Esophagus squamous epithelium (tissue), 5 donors: ENCODE data around the gene DLGAP1. TPM values are rescaled to one million over a fixed set of nuclear protein-coding genes. Genes with fewer than 3 reads are reported as not detected.
A peak's percentile ranks its signal among the peaks of the same experiment; 100 is the strongest.

Experiments
- DNase-seq: peaks from one replicate; lab custom pipeline; 2025; lab: John Stamatoyannopoulos, UW
- H3K27ac ChIP-seq, 4 donors: fragments of 200-600 bp; sonication (generic); one replicate each; pipeline ENCODE4 v1.5.1; 2016 to 2019; ENCODE audit warnings: mild to moderate bottlenecking in 1 of 4
- H3K27me3 ChIP-seq, 4 donors: fragments of 200-600 bp; sonication (generic); 1 replicate in 3 of 4; 2 replicates in 1 of 4; pipeline versions ENCODE4 v1.5.1 to v1.6.0; 2017 to 2021; ENCODE audit warnings: antibody characterized with exemption in 1 of 4
- H3K36me3 ChIP-seq, 3 donors: fragments of 200-600 bp; sonication (generic); one replicate each; pipeline ENCODE4 v1.5.1; 2016 to 2019
- H3K4me1 ChIP-seq, 3 donors: fragments of 200-600 bp; sonication (generic); one replicate each; pipeline ENCODE4 v1.5.1; 2017 to 2019
- H3K4me3 ChIP-seq, 4 donors: fragments of 200-600 bp; sonication (generic); 1 replicate in 3 of 4; 2 replicates in 1 of 4; pipeline ENCODE4 v1.5.1; 2016 to 2019; ENCODE audit warnings: mild to moderate bottlenecking in 2 of 4, moderate library complexity in 1 of 4
- H3K9me3 ChIP-seq, 3 donors: fragments of 200-600 bp; sonication (generic); one replicate each; pipeline ENCODE4 v1.5.1; 2016 to 2019
- POLR2A ChIP-seq, 4 donors: fragments of 450-650 bp; IDR thresholded peaks; one replicate each; pipeline ENCODE4 v1.6.1; 2017; ENCODE audit warnings: antibody characterized with exemption in 4 of 4, mild to moderate bottlenecking in 4 of 4, moderate library complexity in 3 of 4
- WGBS, 2 donors: methylation state at CpG; one replicate each; pipeline ENCODE4 v1.1.5; 2018; 5-methylcytosine and 5-hydroxymethylcytosine counted together
- intact Hi-C: fragments of 100-400 bp; cut with DNase I; formaldehyde crosslinking; loops from one replicate; pipeline ENCODE4 v1.15.0; 2022
- total RNA-seq, 4 donors: library from RNA; depleted of rRNA; stranded (reverse); fragments of >200 nt; gene quantifications; one replicate each; pipeline ENCODE4 v1.1.0, GENCODE V29; 2016
- TF ChIP-seq, protein P1 (sequence below), 6 experiments: fragments of 450-650 bp in 4 of 6; fragments of 200-600 bp in 2 of 6; sonication (generic) in 2 of 6; IDR thresholded peaks; one replicate each; pipeline ENCODE4 v1.5.1; 2016 to 2019; ENCODE audit warnings: antibody characterized with exemption in 6 of 6, mild to moderate bottlenecking in 4 of 6, moderate library complexity in 4 of 6
- donor health status: DM: yes; HTN: yes; CAD: no.

Gene DLGAP1
- total RNA-seq, 4 donors from 2014 or later = 0.09 to 1.5 (median 0.52) TPM

DNA sequence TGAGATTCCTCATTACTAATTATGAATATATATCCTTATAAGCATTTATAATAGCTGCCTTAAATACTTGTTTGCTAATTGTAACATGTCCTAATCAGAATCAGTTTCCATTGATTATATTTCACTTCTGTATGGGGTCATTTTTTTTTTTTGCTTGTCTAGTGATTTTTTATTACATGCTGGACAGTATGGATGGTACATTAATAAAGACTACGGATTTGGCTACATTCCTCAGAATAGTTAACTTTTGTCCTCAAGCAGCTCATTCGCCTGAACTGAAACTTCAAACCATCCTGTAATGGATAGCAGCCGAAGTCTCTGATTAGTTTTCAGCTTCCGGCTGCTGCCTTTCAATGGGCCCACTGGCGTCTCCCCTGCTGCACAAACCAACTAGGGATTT lies 993.4 kb downstream of the DLGAP1 start:
- intact Hi-C loops = no loop called here
- no peak for DNase-seq
- Histone ChIP-seq H3K9me3 (no peaks in the 10 kb centered on the region), H3K4me1 (peaks cover 0 to 46% (median 35%) of the 10 kb centered on the region in 3 donors), H3K36me3 (peaks cover 0 to 47% (median 5%) of the 10 kb centered on the region in 3 donors), H3K27ac (no peak overlapping the region), H3K27me3 (no peaks in the 10 kb centered on the region), H3K4me3 (no peak overlapping the region)
- WGBS, 2 donors = 94 to 98% methylated on average over 5 of the region's 5 CpGs
- TF ChIP-seq POLR2A (IDR thresholded peaks at IDR 0.05) = no peak
- TF ChIP-seq, protein P1, sequence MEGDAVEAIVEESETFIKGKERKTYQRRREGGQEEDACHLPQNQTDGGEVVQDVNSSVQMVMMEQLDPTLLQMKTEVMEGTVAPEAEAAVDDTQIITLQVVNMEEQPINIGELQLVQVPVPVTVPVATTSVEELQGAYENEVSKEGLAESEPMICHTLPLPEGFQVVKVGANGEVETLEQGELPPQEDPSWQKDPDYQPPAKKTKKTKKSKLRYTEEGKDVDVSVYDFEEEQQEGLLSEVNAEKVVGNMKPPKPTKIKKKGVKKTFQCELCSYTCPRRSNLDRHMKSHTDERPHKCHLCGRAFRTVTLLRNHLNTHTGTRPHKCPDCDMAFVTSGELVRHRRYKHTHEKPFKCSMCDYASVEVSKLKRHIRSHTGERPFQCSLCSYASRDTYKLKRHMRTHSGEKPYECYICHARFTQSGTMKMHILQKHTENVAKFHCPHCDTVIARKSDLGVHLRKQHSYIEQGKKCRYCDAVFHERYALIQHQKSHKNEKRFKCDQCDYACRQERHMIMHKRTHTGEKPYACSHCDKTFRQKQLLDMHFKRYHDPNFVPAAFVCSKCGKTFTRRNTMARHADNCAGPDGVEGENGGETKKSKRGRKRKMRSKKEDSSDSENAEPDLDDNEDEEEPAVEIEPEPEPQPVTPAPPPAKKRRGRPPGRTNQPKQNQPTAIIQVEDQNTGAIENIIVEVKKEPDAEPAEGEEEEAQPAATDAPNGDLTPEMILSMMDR (IDR thresholded peaks at IDR 0.05) = no peak

DNA sequence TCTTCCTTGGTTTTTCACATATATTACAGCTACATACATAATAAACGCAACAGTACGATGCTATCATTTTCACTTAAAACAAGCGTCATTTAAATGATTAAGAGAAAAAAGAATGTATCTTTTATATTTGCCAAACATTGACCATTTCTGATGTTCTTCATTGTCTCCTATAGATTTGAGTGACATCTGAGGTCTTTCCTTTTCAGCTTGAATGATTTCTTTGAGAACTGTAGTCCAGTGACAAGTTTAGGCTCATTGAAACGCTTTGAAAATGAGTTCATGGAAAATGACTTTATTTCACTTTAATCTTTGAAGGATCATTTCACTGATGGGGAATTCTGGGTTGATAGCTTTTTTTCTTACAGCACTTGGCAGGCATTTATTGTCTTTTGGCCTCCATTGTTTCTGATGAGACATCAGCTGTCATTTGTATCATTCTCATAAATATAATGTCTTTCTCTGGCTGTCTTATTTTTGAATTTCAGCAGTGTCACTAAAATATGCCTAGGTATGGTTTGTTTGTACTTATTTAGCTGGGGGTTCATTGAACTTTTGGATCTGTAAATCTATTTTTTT lies 994.2 kb downstream of the DLGAP1 start:
- TF ChIP-seq POLR2A (IDR thresholded peaks at IDR 0.05) = no peak
- TF ChIP-seq, protein P1 (IDR thresholded peaks at IDR 0.05) = no peak
- Histone ChIP-seq H3K4me3 (no peak overlapping the region), H3K27me3 (no peaks in the 10 kb centered on the region), H3K36me3 (peaks cover 0 to 54% (median 5%) of the 10 kb centered on the region in 3 donors), H3K4me1 (peaks cover 0 to 46% (median 36%) of the 10 kb centered on the region in 3 donors), H3K9me3 (no peaks in the 10 kb centered on the region), H3K27ac (no peak overlapping the region)
- intact Hi-C loops = no loop called here
- 88 to 89% methylated on average over 4 of the region's 4 CpGs for WGBS, 2 donors
- DNase-seq = no peak

DNA sequence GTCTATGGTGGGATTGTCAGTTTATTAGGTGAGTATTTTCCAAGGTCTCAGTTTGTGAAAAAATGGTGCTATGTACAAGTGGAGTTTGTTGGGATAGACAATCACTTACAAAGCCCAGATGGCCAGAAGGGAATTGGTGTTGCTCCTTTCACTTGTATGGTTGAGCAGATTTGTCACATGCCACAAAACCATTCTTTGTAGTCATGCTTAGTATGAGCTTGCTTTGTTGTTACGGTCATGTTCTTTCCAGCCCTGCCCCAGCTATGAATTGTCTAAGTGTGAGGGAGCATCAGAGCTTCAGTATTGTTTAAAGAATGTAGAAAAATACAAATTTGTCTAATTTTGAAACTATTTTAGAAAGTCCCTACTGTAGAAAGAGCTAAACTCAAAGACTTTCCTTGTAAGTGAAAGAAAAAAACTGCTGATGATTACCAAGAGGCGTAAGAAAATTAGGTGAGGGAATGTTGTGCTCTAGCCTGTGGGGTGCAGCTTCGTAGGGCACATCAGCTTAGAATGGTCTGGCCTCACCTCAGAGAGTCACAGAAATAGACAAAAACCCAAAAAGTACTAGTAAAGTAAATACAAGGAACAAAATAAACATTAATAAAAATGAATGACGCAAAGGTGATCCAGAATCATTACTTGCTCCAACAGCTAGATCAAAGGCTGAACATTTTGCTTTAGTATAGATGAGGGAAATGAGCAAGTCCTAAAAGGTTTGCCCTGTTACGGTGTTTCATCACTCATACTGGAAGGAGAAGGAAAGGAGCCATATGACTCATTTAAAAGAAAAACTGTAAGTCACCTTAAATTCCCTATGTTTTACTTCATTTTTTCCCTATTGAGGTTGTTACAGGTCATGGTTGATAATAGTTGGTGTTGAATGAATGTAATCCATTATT lies 995.9 kb downstream of the DLGAP1 start:
- no peak for DNase-seq
- intact Hi-C loops = loop anchor here (10.0 kb wide), 2 partner anchors 194 to 206 kb away; partner anchors contain the start of gene MYL12B
- TF ChIP-seq POLR2A (IDR thresholded peaks at IDR 0.05) = no peak
- TF ChIP-seq, protein P1 (IDR thresholded peaks at IDR 0.05) = no peak
- peak overlapping the region; percentile 1 to 64 (median 29) for H3K27ac ChIP-seq
- no peaks in the 10 kb centered on the region for H3K9me3 ChIP-seq
- 32 to 37% methylated on average over 5 of the region's 5 CpGs for WGBS, 2 donors
- peaks cover 0 to 54% (median 5%) of the 10 kb centered on the region in 3 donors for H3K36me3 ChIP-seq
- H3K4me1 ChIP-seq = peaks cover 0 to 58% (median 48%) of the 10 kb centered on the region in 3 donors
- H3K27me3 ChIP-seq = no peaks in the 10 kb centered on the region
- H3K4me3 ChIP-seq = no peak overlapping the region

DNA sequence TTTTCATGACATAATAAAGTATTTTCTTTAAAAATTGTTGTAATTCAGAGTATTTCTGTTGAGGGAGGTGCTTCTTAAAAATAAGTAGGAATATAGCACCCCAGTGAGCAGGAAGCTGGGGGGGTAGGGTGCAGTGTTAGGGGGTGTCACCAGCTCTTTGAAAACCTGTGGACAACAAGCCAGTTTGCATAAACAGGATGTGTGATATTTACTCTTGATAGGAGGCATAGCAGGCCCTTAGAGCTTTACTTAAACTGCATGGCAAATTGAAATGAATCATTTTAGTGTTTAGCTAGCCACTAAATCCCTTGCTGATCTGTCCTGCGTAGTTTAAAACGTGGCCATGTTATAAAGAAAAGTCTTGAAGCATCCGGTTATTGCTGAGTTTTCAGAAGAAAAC lies 996.7 kb downstream of the DLGAP1 start:
- 34 to 53% methylated on average over 3 of the region's 3 CpGs for WGBS, 2 donors

More for the DNA sequence above, 996.7 kb downstream of the DLGAP1 start:
- Histone ChIP-seq H3K4me1 (peaks cover 0 to 65% (median 48%) of the 10 kb centered on the region in 3 donors), H3K4me3 (no peak overlapping the region), H3K27ac (peak overlapping the region; percentile 1 to 64 (median 29)), H3K9me3 (no peaks in the 10 kb centered on the region), H3K27me3 (no peaks in the 10 kb centered on the region), H3K36me3 (peaks cover 0 to 54% (median 5%) of the 10 kb centered on the region in 3 donors)
- intact Hi-C loops = loop anchor here (10.0 kb wide), 2 partner anchors 194 to 206 kb away; partner anchors contain the start of gene MYL12B
- DNase-seq = no peak
- TF ChIP-seq, protein P1 (IDR thresholded peaks at IDR 0.05) = no peak
- TF ChIP-seq POLR2A (IDR thresholded peaks at IDR 0.05) = peak in 1 of 4 donors; percentile 15
